Breast epithelium (tissue), 4 donors: ENCODE measurements around the gene FDPS. TPM values are rescaled to one million over a fixed set of nuclear protein-coding genes. Genes with fewer than 3 reads are reported as not detected.

Source experiments
- DNase-seq, 2 donors: peaks; one replicate each; pipeline ENCODE4 v3.0.0-alpha.2; 2019; ENCODE audit warnings: low spot score in 2 of 2
- H3K27ac ChIP-seq, 2 donors: fragments of 200-600 bp; sonication (generic) in 1 of 2; one replicate each; pipeline ENCODE4 v1.5.1; 2016 to 2019; ENCODE audit warnings: mild to moderate bottlenecking in 1 of 2
- H3K27me3 ChIP-seq, 2 donors: fragments of 200-600 bp; sonication (generic) in 1 of 2; one replicate each; pipeline versions ENCODE4 v1.5.1 to v1.6.0; 2017 to 2019; ENCODE audit warnings: control low read depth in 1 of 2, mild to moderate bottlenecking in 1 of 2
- H3K36me3 ChIP-seq: fragments of 200-600 bp; one replicate; pipeline ENCODE4 v1.5.1; 2019
- H3K4me1 ChIP-seq, 2 donors: fragments of 200-600 bp; sonication (generic); one replicate each; pipeline ENCODE4 v1.5.1; 2016 to 2019; ENCODE audit warnings: control low read depth in 1 of 2
- H3K4me3 ChIP-seq, 3 donors: fragments of 200-600 bp; sonication (generic); 1 replicate in 2 of 3; 2 replicates in 1 of 3; pipeline ENCODE4 v1.5.1; 2016 to 2019; ENCODE audit warnings: mild to moderate bottlenecking in 3 of 3, moderate library complexity in 2 of 3
- H3K9me3 ChIP-seq, 2 donors: fragments of 200-600 bp; sonication (generic) in 1 of 2; one replicate each; pipeline ENCODE4 v1.5.1; 2016 to 2019; ENCODE audit warnings: control low read depth in 1 of 2
- CTCF ChIP-seq, 3 donors: fragments of 450-650 bp; IDR thresholded peaks; one replicate each; pipeline ENCODE4 v1.5.1; 2016 to 2017; ENCODE audit warnings: antibody characterized with exemption in 3 of 3, mild to moderate bottlenecking in 3 of 3, moderate library complexity in 3 of 3
- POLR2A ChIP-seq: fragments of 450-650 bp; IDR thresholded peaks from one replicate; pipeline ENCODE4 v1.6.1; 2016; ENCODE audit warnings: antibody characterized with exemption, mild to moderate bottlenecking, moderate library complexity
- POLR2AphosphoS5 ChIP-seq, 3 donors: sonication (generic); formaldehyde crosslinking; IDR thresholded peaks; one replicate each; pipeline ENCODE4 v1.6.1; 2017; ENCODE audit warnings: antibody characterized with exemption in 3 of 3
- intact Hi-C: fragments of 100-400 bp; cut with DNase I; formaldehyde crosslinking; loops from one replicate; pipeline ENCODE4 v1.15.1; 2023; ENCODE audit warnings: low total_unique reads
- total RNA-seq, 3 donors: library from RNA; depleted of rRNA; stranded (reverse); fragments of >200 nt; gene quantifications; one replicate each; pipeline ENCODE4 v1.1.0, GENCODE V29; 2016

Gene FDPS
- total RNA-seq, 3 donors from 2014 or later = 84.2 to 102 (median 93.1) TPM

DNA sequence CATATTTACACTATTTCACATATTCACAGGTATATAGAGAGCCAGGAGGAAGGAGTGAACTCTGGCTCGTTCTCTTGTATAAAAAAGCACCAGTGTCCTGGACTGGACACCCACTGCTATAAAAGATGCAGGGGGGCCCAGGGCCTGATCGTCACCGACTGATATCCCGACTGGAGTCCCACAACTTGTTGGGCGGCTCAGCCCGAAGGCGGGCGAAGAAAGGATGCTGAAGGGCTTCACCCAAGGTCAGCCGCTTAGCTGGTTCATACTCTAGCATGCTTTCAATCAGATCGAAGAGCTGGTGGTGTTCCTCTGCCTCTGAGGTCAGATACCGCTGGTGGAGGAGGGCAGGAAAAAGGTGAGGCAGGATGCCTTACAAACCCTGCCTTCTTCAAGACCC, 45.6 kb upstream of the FDPS start:
- Histone ChIP-seq H3K4me3 (no peak overlapping the region), H3K4me1 (peaks cover 5 to 9% of the 10 kb centered on the region in 2 donors), H3K27me3 (no peaks in the 10 kb centered on the region), H3K9me3 (no peaks in the 10 kb centered on the region), H3K27ac (peak overlapping the region; percentile 80 to 88), H3K36me3 (peaks cover 15% of the 10 kb centered on the region)
- DNase-seq = no peak
- TF ChIP-seq POLR2A (no peak), CTCF (IDR thresholded peaks at IDR 0.05) (no peak), POLR2AphosphoS5 (IDR thresholded peaks at IDR 0.05) (no peak)
- intact Hi-C loops = no loop called here

DNA sequence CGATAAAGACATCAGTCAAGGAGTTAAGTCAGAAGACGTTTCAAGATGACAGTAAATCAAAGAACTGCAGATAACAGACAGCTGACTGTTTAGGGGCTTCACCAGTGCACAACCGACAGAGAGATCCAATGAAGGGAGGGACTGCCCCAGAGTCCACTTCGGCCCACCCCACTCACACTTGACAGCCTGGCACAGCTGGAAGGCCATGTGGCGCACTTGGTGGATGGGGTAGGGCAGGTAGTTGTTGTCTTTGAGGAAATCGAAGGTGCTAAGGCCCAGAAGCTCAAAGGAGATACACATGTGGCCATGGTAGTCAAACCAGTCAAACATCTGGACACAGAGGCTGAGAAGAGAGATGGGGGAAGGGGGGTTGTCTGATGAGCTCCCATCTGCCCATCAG, 42.1 kb upstream of the FDPS start:
- H3K27me3 ChIP-seq = no peaks in the 10 kb centered on the region
- H3K27ac ChIP-seq = no peak overlapping the region
- no peak overlapping the region for H3K4me3 ChIP-seq
- DNase-seq = no peak
- peaks cover 1 to 2% of the 10 kb centered on the region in 2 donors for H3K4me1 ChIP-seq
- peaks cover 29% of the 10 kb centered on the region for H3K36me3 ChIP-seq
- intact Hi-C loops = no loop called here
- TF ChIP-seq CTCF (IDR thresholded peaks at IDR 0.05) (no peak), POLR2A (no peak), POLR2AphosphoS5 (IDR thresholded peaks at IDR 0.05) (no peak)
- H3K9me3 ChIP-seq = no peaks in the 10 kb centered on the region

DNA sequence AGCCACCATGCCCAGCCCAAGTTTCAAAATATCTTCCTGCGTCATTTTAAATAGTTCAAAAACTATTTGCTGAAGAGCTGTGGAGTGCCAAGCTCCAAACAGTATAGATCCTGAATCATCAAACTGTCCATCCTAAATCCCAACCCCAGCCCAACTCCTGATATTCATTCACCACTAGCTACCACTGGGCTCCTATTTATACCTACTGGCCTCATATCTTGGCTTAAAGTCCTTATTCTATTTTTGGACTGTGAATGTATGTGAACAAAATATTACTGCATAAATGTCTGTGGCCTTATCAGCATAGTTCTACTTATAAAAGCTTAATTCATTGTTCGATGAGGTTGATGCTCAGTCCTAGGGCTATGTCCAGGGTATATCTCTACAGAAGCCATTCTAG, 41.3 kb upstream of the FDPS start:
- Histone ChIP-seq H3K27ac (no peak overlapping the region), H3K4me3 (no peak overlapping the region)
- intact Hi-C loops = no loop called here

DNA sequence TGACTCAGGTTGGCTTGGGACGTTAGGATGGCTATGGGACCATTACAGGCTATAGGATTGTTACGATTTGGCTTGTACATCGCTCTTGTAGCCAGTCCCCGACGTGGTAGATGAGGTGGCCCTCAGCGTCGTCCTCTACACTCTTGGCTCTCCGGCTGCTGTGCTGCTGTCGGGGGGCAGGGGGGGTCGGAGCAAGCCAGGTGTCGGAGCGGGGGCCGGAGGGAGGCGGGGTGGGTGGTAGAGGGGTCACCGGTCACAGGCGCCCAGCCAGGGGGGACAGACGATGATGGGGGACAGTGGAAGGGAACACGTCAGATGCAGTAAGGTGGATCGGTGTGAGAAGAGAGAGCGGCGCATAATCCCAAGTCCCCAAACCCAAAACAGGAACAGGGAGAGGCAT, 40.0 kb upstream of the FDPS start:
- no peak for DNase-seq
- TF ChIP-seq POLR2AphosphoS5 (IDR thresholded peaks at IDR 0.05) (no peak), POLR2A (no peak), CTCF (IDR thresholded peaks at IDR 0.05) (no peak)
- no peak overlapping the region for H3K4me3 ChIP-seq
- no peaks in the 10 kb centered on the region for H3K27me3 ChIP-seq
- H3K9me3 ChIP-seq = no peaks in the 10 kb centered on the region
- no peak overlapping the region for H3K27ac ChIP-seq
- H3K4me1 ChIP-seq = no peaks in the 10 kb centered on the region
- H3K36me3 ChIP-seq = peaks cover 29% of the 10 kb centered on the region
- intact Hi-C loops = no loop called here

More for the DNA sequence above, 41.3 kb upstream of the FDPS start:
- no peak for DNase-seq
- H3K36me3 ChIP-seq = peaks cover 29% of the 10 kb centered on the region
- TF ChIP-seq POLR2AphosphoS5 (IDR thresholded peaks at IDR 0.05) (no peak), CTCF (IDR thresholded peaks at IDR 0.05) (no peak)
- H3K9me3 ChIP-seq = no peaks in the 10 kb centered on the region
- no peaks in the 10 kb centered on the region for H3K27me3 ChIP-seq
- no peaks in the 10 kb centered on the region for H3K4me1 ChIP-seq

GRCh38 chr1:155269381-155269780, 39.3 kb upstream of the FDPS start:
- H3K4me3 ChIP-seq = no peak overlapping the region
- TF ChIP-seq POLR2A (no peak), POLR2AphosphoS5 (IDR thresholded peaks at IDR 0.05) (no peak), CTCF (IDR thresholded peaks at IDR 0.05) (no peak)
- intact Hi-C loops = no loop called here
- no peaks in the 10 kb centered on the region for H3K9me3 ChIP-seq
- no peaks in the 10 kb centered on the region for H3K27me3 ChIP-seq
- H3K4me1 ChIP-seq = no peaks in the 10 kb centered on the region
- H3K27ac ChIP-seq = no peak overlapping the region
- peaks cover 29% of the 10 kb centered on the region for H3K36me3 ChIP-seq
- DNase-seq = no peak
